ENCODE results near the gene SLC25A22. TPM values are rescaled to one million over a fixed set of nuclear protein-coding genes. Genes with fewer than 3 reads are reported as not detected.

The SLC25A22 gene
- total RNA-seq, 1 donor from 2014 or later, result 35.6 TPM

DNA sequence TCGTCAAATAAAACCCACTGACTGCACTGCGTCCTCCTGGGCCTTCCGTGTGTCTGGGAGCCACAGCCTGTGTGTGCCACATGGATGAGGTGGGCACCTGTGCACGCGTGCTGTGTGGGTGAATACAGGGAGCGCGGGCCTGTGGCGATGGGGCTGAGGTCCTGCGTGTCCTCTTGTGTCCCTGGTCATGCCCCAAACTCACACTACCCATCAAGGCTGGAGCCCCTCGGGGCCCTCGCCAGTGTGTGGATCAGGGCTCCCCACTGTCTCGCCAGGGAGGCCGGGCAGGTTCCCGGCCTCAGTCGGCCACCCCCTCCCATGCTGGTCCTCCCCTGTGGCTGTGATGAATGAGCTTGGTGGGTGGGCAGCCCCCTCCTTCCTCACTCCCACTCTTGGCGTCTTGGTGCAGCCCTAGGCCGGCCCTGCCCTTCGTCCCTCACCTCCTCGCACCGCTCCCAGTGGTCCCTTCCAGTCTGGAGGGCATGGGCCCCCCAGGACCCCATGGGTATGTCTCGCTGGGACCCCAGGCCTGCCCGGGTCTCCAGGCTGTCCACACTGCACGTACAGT is 34.0 kb upstream of the SLC25A22 start:
- Mint-ChIP-seq H3K4me1 (ENCODE audit: unreplicated experiment) (peaks cover 10% of the 10 kb centered on the region), H3K4me3 (peak overlapping the region; percentile 67), H3K27me3 (peaks cover 40% of the 10 kb centered on the region), H3K36me3 (no peaks in the 10 kb centered on the region), H3K9me3 (no peaks in the 10 kb centered on the region), H3K27ac (no peak overlapping the region)
- TF ChIP-seq, protein P1, sequence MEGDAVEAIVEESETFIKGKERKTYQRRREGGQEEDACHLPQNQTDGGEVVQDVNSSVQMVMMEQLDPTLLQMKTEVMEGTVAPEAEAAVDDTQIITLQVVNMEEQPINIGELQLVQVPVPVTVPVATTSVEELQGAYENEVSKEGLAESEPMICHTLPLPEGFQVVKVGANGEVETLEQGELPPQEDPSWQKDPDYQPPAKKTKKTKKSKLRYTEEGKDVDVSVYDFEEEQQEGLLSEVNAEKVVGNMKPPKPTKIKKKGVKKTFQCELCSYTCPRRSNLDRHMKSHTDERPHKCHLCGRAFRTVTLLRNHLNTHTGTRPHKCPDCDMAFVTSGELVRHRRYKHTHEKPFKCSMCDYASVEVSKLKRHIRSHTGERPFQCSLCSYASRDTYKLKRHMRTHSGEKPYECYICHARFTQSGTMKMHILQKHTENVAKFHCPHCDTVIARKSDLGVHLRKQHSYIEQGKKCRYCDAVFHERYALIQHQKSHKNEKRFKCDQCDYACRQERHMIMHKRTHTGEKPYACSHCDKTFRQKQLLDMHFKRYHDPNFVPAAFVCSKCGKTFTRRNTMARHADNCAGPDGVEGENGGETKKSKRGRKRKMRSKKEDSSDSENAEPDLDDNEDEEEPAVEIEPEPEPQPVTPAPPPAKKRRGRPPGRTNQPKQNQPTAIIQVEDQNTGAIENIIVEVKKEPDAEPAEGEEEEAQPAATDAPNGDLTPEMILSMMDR (conservative IDR thresholded peaks at IDR 0.05), result no peak
- DNase-seq (ENCODE audit: extremely low spot score, unreplicated experiment), result no peak

DNA sequence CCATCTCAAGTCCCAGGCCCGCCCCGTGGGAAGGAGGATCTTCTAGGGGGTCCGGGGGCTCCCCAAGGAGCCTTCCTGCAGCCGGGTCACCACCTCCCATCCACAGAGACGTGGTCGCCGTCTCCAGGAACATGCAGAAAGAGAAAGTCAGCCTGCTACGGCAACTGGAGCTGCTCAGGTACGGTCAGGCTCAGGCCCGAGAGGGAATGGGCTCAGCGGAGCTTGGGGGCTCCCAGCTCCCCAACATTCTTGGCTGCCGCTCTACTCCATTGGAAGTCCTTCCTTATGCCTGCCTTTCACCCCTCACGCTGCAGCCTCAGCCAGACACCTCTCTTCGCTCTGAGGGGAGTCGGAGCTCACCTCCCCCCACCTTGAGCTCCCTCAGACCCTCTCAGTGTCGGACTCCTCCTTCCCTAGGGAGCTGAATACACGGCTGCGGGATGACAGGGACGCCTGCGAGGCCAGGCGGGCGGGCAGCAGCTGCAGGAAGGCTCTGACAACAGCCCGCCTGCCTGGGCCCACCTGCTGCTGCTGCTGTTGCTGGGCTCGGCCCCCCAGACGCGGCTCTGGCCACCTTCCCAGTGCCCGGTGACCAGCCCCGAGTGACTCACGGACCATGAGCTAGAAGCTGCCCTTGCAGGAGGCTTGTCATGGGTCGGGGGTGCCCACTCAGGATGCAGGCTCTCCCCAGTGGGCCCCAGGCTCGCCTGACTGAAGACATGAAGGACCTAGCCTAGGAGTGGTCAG is 33.2 kb upstream of the SLC25A22 start:
- Mint-ChIP-seq H3K27me3 (peaks cover 45% of the 10 kb centered on the region), H3K27ac (no peak overlapping the region), H3K9me3 (no peaks in the 10 kb centered on the region), H3K4me1 (ENCODE audit: unreplicated experiment) (peaks cover 10% of the 10 kb centered on the region), H3K4me3 (peak overlapping the region; percentile 67), H3K36me3 (no peaks in the 10 kb centered on the region)
- TF ChIP-seq, protein P1 (conservative IDR thresholded peaks at IDR 0.05), result no peak
- DNase-seq (ENCODE audit: extremely low spot score, unreplicated experiment), result no peak

DNA sequence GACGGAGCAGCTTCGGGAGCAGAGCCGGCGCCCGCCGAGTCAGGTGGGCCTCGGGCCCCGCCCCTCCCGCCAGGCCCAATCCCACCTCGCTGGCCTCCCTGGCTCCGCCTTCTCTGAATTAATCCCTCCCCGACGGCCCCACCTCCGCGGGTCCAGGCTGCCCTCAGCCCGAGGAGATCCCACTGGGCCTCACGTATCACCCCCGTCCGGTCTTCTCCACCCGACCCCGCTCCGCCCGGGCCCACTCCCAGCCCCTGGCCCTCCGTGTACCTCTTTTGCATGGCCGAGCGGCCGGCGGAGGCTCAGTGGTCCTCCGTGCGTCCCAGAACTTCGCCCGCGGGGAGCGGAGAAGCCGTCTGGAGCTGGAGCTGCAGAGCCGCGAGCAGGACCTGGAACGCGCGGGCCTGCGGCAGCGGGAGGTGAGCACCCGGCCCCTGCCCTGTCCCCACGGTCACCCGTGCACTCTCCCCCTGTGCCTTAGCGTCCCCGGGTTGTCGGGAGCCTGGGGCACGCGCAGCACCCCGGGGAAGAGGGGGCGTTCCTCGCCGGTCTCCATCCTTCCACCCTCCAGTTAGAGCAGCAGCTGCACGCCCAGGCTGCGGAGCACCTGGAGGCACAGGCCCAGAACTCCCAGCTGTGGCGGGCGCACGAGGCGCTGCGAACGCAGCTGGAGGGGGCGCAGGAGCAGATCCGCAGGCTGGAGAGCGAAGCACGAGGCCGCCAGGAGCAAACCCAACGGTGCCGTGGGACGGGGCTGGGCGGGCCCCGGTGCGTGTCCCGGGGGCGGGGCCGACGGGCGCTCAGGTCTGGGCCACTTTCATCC is 32.4 kb upstream of the SLC25A22 start:
- TF ChIP-seq, protein P1 (conservative IDR thresholded peaks at IDR 0.05), result no peak
- DNase-seq (ENCODE audit: extremely low spot score, unreplicated experiment), result no peak

DNA sequence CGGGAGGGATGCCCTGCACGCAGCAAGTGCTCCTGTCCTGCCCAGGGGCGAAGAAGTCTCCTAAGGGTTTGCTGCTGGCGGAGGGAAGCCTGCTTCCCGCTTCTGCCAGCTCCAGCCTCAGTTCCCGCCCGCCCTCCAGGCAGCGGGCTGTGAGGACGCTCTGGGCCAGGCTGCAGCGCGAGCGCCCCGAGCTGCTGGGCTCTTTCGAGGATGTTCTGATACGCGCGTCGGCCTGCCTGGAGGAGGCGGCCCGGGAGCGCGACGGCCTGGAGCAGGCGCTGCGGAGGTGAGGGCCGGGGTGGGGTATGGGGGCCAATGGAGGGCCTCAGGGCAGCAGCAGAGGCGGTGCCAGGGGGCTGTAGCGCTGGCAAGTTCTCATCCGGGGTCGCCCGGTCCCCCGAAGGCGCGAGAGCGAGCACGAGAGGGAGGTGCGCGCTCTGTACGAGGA is 31.8 kb upstream of the SLC25A22 start:
- Mint-ChIP-seq H3K9me3 (no peaks in the 10 kb centered on the region), H3K27me3 (peaks cover 45% of the 10 kb centered on the region), H3K4me3 (peak overlapping the region; percentile 67), H3K4me1 (ENCODE audit: unreplicated experiment) (peaks cover 10% of the 10 kb centered on the region), H3K36me3 (no peaks in the 10 kb centered on the region), H3K27ac (no peak overlapping the region)
- DNase-seq (ENCODE audit: extremely low spot score, unreplicated experiment), result no peak
- TF ChIP-seq, protein P1 (conservative IDR thresholded peaks at IDR 0.05), result no peak

More for the DNA sequence above, 32.4 kb upstream of the SLC25A22 start:
- H3K27ac Mint-ChIP-seq, result no peak overlapping the region
- H3K27me3 Mint-ChIP-seq, result peaks cover 45% of the 10 kb centered on the region
- no peaks in the 10 kb centered on the region for H3K9me3 Mint-ChIP-seq
- H3K4me1 Mint-ChIP-seq (ENCODE audit: unreplicated experiment), result peaks cover 10% of the 10 kb centered on the region
- peak overlapping the region; percentile 67 for H3K4me3 Mint-ChIP-seq
- H3K36me3 Mint-ChIP-seq, result no peaks in the 10 kb centered on the region

DNA sequence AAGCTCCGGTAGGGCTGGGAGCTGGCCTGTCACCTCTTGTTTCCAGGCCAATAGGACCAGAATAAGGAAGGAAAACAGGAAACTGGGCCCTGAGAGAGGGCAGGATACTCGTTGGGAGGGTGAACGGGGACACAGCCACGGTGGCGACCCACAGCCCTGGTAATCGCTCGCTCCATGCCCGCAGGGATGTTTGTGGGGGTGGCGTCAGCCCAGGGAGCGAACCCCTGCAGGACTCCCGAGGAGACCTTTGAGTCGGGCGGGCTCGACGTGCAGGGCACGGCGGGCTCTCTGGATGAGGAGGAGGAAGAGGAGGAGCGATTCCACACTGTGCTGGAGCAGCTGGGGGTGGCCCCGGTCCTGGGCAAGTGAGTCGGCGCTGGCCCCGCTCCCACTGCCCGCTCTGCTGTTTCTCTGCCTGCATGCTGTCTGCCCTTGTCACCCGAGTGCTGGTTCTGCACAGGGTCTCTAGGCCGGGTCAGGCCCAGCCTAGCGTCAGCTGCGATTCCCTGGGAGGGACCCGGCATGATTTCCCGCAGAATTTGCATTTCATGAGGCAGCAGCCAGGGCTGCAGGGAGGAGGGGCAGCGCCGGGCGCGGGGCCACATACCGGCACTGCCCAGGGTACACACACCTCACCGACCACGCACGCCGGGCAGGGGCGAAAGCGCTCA is 31.2 kb upstream of the SLC25A22 start:
- Mint-ChIP-seq H3K4me3 (peak overlapping the region; percentile 59), H3K9me3 (no peaks in the 10 kb centered on the region), H3K36me3 (no peaks in the 10 kb centered on the region), H3K4me1 (ENCODE audit: unreplicated experiment) (peaks cover 10% of the 10 kb centered on the region), H3K27me3 (peaks cover 45% of the 10 kb centered on the region), H3K27ac (peak overlapping the region; percentile 29)
- no peak for DNase-seq (ENCODE audit: extremely low spot score, unreplicated experiment)
- TF ChIP-seq, protein P1 (conservative IDR thresholded peaks at IDR 0.05), result no peak

Data from type B pancreatic cell (in vitro differentiated cells).